ENCODE data around the gene ADPRM. TPM values are rescaled to one million over a fixed set of nuclear protein-coding genes. Genes with fewer than 3 reads are reported as not detected.

Gene ADPRM
- total RNA-seq, 1 experiment from 2014 or later, result 2.9 TPM

DNA sequence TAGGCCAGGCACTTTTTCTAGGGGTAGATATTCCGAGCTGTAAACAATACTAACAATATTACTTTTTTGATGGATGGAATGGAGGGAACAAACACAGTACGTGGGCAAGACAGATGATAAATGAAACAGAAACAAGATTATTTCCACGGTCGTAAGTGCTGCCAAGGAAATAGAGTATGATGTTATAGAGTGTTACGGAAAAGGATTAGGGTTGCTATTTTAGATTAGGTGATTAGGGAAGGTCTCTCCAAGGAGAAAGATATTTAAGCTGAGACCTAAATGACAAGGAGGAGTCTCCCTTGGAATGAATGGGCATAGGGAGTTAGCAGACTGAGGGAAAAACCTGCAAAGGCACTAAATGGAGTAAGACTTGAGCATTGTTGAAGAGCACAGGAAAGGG lies 8.3 kb downstream of the ADPRM start:
- H3K4me1 ChIP-seq (ENCODE audit: insufficient read depth, low read length), result peaks cover 4% of the 10 kb centered on the region; the same call in 1 of the 2 replicates
- ChIA-PET POLR2A (ENCODE audit: unreplicated experiment) (no interaction called here), CTCF (no interaction called here)
- no peaks in the 10 kb centered on the region for H3K27me3 ChIP-seq (ENCODE audit: low read length)
- no peak overlapping the region for H3K27ac ChIP-seq (ENCODE audit: low read length)
- no TSS peak for BruUV-seq (replicated peaks)
- no peaks in the 10 kb centered on the region for H3K79me2 ChIP-seq (ENCODE audit: low read length)
- TF ChIP-seq, protein P1, sequence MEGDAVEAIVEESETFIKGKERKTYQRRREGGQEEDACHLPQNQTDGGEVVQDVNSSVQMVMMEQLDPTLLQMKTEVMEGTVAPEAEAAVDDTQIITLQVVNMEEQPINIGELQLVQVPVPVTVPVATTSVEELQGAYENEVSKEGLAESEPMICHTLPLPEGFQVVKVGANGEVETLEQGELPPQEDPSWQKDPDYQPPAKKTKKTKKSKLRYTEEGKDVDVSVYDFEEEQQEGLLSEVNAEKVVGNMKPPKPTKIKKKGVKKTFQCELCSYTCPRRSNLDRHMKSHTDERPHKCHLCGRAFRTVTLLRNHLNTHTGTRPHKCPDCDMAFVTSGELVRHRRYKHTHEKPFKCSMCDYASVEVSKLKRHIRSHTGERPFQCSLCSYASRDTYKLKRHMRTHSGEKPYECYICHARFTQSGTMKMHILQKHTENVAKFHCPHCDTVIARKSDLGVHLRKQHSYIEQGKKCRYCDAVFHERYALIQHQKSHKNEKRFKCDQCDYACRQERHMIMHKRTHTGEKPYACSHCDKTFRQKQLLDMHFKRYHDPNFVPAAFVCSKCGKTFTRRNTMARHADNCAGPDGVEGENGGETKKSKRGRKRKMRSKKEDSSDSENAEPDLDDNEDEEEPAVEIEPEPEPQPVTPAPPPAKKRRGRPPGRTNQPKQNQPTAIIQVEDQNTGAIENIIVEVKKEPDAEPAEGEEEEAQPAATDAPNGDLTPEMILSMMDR (conservative IDR thresholded peaks at IDR 0.05; ENCODE audit: low read depth, low read length), result no peak
- H3K9me2 ChIP-seq (replicated peaks; ENCODE audit: low read length), result no peaks in the 10 kb centered on the region
- H3K4me3 ChIP-seq (ENCODE audit: low read length), result no peak overlapping the region
- intact Hi-C loops (cut with micrococcal nuclease), result no loop called here
- ATAC-seq, result no peak
- no peak overlapping the region for H2AFZ ChIP-seq (ENCODE audit: low read length)
- H3K9ac ChIP-seq (ENCODE audit: low read length), result no peak overlapping the region
- no peak for DNase-seq
- H3K9me3 ChIP-seq (ENCODE audit: low read length), result no peaks in the 10 kb centered on the region
- H4K20me1 ChIP-seq (ENCODE audit: low read length), result no peaks in the 10 kb centered on the region
- H3K4me2 ChIP-seq (ENCODE audit: low read length), result no peak overlapping the region
- H3K36me3 ChIP-seq (ENCODE audit: low read depth, low read length), result no peaks in the 10 kb centered on the region
- no peaks in the 10 kb centered on the region for H3F3A ChIP-seq (ENCODE audit: low read length, unreplicated experiment)

DNA sequence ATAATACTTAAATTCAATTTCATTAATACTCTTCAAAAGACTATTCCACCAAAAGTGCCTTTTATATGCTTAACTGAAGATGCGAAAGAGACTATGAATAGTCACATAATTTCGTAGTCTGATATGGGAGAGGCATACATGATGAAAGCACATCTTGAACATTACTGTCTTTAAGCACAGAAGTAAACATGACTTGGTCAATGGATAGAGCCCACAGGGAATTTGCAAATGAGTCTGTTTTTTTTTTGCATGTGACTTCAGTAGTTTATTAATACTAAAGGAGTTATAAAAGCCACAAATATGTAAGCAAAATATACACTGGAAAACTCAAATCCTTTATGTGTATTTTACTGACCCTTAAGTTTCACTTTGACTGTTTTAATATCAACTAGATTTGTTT lies 15.9 kb downstream of the ADPRM start:
- TF ChIP-seq, protein P1 (conservative IDR thresholded peaks at IDR 0.05; ENCODE audit: low read depth, low read length), result no peak
- TF ChIP-seq EZH2 (IDR thresholded peaks at IDR 0.05; ENCODE audit: low read length, unreplicated experiment) (no peak), EZH2phosphoT487 (IDR thresholded peaks at IDR 0.05; ENCODE audit: borderline replicate concordance, low read length) (no peak)
- no peaks in the 10 kb centered on the region for H3F3A ChIP-seq (ENCODE audit: low read length, unreplicated experiment)
- no peaks in the 10 kb centered on the region for H3K9me2 ChIP-seq (replicated peaks; ENCODE audit: low read length)
- CTCF ChIA-PET, result no interaction called here
- H2AFZ ChIP-seq (ENCODE audit: low read length), result no peak overlapping the region
- intact Hi-C loops (cut with micrococcal nuclease), result no loop called here
- H3K79me2 ChIP-seq (ENCODE audit: low read length), result no peaks in the 10 kb centered on the region
- BruUV-seq (replicated peaks), result no TSS peak
- POLR2A ChIA-PET (ENCODE audit: unreplicated experiment), result no interaction called here
- no peaks in the 10 kb centered on the region for H3K9me3 ChIP-seq (ENCODE audit: low read length)
- no peaks in the 10 kb centered on the region for H4K20me1 ChIP-seq (ENCODE audit: low read length)
- no peak overlapping the region for H3K4me2 ChIP-seq (ENCODE audit: low read length)
- H3K27ac ChIP-seq (ENCODE audit: low read length), result no peak overlapping the region
- ATAC-seq, result no peak
- no peak for DNase-seq
- no peak overlapping the region for H3K9ac ChIP-seq (ENCODE audit: low read length)
- H3K4me1 ChIP-seq (ENCODE audit: insufficient read depth, low read length), result no peaks in the 10 kb centered on the region
- H3K4me3 ChIP-seq (ENCODE audit: low read length), result no peak overlapping the region
- H3K27me3 ChIP-seq (ENCODE audit: low read length), result no peaks in the 10 kb centered on the region
- 0 out of 2 replicates have a peak, but pooled peaks cover 4% of the 10 kb centered on the region for H3K36me3 ChIP-seq (ENCODE audit: low read depth, low read length)

DNA sequence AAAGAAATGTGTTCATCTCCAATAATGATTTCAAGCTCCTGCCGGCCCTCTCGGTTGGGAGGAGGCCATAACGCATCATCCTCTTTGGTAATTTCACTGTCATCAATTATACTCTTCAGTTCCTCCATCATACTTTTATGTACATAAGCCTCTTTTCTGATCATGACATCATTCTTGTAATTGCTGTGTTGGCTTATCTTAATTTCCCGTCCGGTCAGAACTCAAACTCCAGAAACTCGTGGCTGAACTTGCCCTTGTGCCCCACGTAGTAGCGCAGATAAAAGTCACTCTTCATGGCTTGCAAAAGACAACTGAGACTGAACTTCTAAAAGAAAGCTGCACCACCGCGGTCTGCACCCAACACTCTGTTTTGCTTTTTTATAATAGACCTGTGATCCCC lies 18.8 kb downstream of the ADPRM start:
- Histone ChIP-seq H3K79me2 (ENCODE audit: low read length) (no peaks in the 10 kb centered on the region), H3K36me3 (ENCODE audit: low read depth, low read length) (0 out of 2 replicates have a peak, but pooled peaks cover 4% of the 10 kb centered on the region), H3K9me3 (ENCODE audit: low read length) (no peaks in the 10 kb centered on the region), H3K27me3 (ENCODE audit: low read length) (no peaks in the 10 kb centered on the region), H2AFZ (ENCODE audit: low read length) (no peak overlapping the region), H4K20me1 (ENCODE audit: low read length) (no peaks in the 10 kb centered on the region), H3K9ac (ENCODE audit: low read length) (no peak overlapping the region), H3K4me2 (ENCODE audit: low read length) (no peak overlapping the region), H3F3A (ENCODE audit: low read length, unreplicated experiment) (no peaks in the 10 kb centered on the region), H3K27ac (ENCODE audit: low read length) (no peak overlapping the region), H3K4me3 (ENCODE audit: low read length) (no peak overlapping the region), H3K4me1 (ENCODE audit: insufficient read depth, low read length) (no peaks in the 10 kb centered on the region), H3K9me2 (replicated peaks; ENCODE audit: low read length) (no peaks in the 10 kb centered on the region)
- TF ChIP-seq, protein P1 (conservative IDR thresholded peaks at IDR 0.05; ENCODE audit: low read depth, low read length), result no peak
- no peak for TF ChIP-seq EZH2 (IDR thresholded peaks at IDR 0.05; ENCODE audit: low read length, unreplicated experiment)
- TF ChIP-seq EZH2phosphoT487 (IDR thresholded peaks at IDR 0.05; ENCODE audit: borderline replicate concordance, low read length), result no peak
- BruUV-seq (replicated peaks), result no TSS peak
- DNase-seq (no peak), ATAC-seq (no peak)
- intact Hi-C loops (cut with micrococcal nuclease), result no loop called here
- CTCF ChIA-PET, result no interaction called here
- POLR2A ChIA-PET (ENCODE audit: unreplicated experiment), result no interaction called here

Data from PC-3 (cell line).